ENCODE data around the gene SAPCD1.

The SAPCD1 gene

DNA sequence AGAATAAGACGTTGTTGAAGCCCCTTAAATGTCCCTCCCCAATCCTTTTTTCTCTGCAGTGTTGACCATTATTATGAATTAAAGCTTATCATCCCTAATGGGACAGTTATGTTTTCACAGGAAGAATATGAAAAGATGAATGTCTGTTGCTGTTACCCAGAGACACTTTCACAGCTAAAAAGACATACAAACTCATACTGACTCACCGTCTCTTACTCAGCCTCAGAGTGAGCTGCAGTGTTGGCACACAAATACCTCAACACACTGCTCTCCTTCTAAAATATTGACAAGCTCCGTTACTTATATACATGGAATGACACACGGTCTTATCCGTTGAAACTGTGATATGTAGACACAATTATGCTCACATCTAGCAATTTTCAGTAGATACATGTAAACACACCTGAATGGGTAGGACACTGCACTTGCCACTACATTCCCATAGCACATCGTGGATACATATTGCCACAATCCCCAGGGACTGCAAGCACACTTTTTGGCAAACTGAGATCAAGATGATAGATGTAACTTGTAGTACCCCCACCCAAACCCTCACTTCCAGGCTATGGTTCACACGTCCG, 9.6 kb upstream of the SAPCD1 start:
- DNase-seq, result no peak

DNA sequence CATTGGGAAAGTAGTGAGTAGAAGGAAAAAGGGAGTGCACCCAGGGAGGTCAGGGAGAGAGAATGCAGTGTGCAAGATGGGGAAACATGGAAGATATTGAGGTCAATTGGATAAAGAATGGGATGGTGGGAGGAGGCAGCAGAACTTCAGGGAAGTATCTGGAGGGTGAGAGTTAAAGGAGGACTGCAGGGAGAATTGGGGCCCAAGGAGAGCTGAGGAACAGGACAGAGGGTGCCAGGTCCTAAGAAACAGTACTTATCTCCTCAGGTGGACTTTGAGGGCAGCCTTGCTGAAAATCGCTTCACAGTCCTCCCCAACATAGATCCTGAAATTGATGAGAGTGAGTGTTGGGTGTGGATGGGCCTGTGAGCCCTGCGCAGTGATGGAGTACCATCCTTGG, 4.2 kb upstream of the SAPCD1 start:
- DNase-seq, result no peak

DNA sequence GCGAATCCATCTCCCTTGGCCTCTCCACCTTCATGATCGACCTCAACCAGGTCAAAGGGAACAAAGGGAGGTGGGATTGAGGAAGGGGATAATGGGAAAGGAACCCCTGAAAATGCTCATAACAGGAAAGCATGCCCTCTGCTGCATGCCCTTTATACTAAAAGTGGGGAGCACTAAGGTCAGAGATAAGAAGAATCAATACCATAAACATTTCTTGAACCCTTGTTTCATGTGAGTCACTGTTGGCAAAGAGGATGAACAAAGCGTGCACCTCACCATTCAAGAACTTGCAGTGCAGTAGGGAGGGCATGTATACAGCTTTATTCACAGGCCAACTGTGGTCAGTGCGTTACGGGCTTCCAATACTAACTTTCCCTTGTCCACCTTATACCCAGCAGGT, 1.7 kb upstream of the SAPCD1 start:
- DNase-seq, result no peak

DNA sequence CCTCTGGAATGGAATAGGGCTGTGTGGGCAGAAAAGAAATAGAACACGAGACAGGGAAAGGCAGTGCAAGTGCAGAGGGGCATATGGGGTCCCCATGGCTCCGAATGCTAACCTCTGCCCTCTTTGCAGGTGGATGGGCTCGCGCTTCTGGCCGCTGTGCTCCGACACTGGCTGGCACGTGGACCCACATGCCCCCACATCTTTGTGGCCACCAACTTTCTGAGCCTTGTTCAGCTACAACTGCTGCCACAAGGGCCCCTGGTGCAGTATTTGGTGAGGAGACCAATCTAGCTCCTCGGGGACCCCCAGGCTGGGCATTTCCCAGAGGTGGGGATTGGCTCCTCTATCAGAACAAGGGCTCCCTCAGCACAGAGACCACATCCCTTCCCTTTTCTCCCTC, 1.1 kb upstream of the SAPCD1 start:
- DNase-seq, result no peak

DNA sequence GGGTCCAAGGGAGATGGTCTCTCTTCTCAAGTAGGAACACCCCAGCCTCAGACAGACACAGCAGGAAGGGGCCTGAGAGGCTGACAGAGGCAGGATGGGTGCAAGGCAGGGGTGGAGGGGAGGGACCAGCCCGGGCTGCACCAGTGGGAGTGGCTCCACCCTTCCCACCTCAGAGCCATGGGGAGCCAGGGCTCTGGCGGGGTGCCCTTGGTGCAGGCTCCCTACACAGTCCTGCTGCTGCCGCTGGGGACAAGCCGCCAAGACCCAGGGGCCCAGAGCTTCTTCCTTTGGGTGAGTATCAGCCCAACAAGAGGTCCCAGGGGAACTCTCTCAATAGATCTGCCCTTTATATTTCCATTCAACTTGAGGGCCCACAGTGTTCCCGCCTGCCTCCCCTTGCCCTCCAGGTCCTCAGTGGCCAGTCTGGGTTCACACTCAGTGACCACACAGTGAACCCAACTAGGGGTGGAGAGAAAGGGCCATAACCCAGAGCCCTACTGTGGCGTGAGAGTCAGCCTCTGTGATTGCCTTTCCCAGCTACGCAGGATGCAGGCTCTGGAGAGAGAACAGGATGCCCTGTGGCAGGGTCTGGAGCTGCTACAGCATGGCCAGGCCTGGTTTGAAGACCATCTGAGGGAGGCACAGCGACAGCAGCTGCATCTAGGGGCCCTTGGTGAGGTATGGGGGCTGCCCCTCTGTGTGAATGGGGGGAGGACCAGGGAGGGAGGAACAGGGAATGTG, 592 bp downstream of the SAPCD1 start:
- no peak for DNase-seq

DNA sequence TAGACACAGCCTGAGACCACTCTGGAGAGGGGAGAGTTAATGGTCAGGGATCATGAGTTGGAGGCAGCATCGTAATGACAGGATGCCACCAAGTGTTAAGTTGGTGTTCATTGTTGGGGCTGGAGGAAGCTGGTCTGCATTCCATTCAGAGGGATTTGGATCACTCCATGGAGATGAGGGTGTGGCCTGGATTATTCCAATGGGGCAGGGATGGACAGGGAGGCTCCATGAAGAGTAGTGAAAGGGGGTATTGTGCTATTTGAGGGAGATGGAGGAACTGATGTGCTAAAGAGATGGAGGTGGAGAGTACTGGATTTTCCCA, 1.1 kb downstream of the SAPCD1 start:
- no peak for DNase-seq

DNA sequence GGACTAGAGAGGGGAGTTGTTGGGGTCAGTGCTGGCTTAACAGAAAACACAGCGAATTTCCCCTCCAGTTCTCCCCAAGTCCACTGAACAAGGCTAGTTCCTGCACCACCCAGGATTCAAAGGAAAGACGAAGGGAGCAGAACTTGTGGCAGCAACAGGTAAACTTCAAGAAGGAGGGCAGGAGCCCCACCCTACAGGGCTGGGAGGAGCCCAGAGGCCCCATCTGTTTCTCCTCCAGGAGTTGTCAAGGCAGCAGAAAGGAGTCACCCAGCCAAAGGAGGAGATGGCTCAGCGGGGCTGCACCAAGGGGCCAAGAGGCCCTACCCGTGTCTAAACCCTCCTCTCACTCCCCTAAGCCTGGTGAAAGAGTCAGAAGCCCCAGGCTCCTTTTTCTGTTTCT, 1.7 kb downstream of the SAPCD1 start:
- no peak for DNase-seq

DNA sequence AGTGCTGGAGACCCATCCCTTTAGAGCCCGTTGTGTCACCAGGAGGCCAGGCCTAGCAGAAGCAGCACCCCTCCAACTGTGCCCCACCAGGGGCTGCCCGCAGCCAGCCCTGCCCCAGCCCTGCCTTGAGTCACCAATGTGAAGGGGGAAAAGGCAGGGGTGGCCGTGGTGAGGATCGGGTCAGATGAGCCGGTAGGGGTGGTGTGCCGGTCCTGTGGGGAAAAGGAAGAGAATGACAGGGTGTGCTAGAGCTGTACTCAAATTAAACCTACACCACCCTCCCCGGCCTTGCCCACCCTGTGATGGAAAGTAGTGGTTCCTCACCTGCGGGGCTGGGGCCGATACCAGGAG, 3.1 kb downstream of the SAPCD1 start:
- DNase-seq, result no peak

DNA sequence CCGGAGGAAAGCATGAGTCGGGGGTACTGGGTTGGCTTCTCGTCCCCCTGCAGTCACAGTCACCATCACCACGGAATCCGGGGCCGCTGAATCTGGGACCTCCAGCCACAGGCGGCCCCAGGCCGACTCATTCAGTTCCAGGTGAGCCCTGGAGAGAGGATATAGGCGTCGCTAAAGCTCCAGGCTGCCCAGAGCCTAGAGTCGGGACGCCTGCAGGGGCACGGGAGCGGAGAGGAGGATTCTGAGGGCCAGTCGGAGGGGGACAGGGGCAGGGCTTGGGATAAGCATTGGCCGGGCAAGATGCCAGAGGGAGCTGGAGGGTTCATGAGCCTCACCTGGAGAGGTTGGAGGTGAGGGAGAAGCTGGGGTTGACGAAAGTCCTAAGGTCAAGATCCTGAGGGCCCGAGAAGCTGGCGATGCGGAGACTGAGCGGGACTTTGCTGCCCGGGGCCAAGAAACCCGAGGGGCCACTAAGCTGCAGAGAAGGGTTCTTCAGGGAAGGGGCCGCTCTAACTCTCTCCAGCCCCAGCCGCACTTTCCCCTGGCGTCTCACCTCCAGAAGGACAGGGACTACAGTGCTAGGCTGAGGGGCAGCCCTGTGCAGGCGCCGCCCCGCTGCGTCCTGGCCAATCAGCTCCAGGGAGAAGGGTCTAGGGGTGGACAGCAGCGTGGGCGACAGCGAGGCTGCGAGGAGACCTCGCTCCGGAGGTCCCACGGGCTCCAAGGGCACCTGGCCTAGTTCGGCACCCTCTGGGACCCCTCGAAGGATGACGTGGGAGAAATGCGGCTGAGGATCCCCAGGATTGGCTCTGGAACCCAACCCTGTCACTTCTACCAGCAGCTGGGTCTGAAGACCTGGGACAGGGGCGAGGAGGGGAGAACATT, 3.7 kb downstream of the SAPCD1 start:
- DNase-seq, result no peak

DNA sequence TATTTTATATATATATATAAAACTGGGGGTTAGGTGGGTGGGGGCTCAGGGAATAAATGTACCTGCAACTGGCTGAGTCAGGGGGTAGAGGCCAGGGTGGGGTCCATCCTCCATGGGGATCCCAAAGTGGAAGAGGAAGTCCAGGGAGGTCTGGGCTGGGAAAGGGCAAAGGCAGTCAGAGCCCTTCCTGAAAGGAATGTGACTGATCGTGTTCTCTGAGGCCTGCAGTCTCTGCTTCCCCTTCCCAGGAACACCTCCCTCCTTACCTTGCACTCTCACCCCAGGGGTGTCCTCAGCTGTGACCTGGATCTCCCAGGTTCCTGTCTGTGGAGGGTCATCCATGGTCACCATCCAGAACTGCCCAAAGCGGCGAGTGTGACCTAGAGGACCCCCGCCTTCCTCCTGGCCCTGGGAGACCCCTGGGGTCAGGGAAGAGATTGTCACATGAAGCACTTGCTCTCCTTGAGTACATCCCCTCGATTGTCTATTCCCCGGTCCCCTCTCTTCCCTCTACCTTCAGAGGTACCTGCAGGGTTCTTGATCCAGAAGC, 4.7 kb downstream of the SAPCD1 start:
- no peak for DNase-seq

DNA sequence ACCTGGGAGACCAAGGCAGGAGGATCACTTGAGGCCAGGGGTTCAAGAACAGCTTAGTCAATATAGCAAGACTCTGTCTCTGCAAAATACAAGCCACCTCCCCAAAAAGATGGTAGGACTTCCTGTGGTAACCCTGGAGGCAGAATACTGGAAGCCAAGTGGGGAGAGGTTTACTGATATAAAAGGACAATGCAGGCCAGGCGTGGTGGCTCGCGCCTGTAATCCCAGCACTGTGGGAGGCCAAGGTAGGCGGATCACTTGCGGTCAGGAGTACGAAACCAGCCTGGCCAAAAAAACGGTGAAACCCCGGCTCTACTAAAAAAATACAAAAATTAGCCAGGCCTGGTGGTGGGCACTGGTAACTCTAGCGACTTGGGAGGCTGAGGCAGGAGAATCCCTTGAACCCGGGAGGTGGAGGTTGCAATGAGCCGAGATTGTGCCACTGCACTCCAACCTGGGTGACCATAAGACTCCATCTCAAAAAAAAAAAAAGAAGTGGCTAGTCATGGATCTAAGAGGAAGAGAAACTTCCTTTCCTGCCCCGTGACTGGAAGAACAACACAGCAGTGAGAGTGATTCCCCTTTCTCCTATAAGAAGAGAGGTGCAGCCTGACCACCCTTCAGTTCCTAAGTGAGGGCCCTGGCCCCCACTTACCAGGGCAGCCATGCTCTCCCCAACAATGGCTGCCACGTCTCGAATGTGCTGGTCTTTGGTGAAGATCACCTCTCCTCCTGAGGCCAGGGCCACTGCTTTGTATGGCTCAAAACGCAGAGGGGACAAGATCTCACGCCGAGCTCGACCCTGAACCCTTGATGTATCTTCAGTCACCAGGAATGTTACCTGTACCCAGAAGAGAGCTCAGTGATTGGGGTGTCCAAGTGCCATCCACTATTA, 6.2 kb downstream of the SAPCD1 start:
- DNase-seq, result no peak

DNA sequence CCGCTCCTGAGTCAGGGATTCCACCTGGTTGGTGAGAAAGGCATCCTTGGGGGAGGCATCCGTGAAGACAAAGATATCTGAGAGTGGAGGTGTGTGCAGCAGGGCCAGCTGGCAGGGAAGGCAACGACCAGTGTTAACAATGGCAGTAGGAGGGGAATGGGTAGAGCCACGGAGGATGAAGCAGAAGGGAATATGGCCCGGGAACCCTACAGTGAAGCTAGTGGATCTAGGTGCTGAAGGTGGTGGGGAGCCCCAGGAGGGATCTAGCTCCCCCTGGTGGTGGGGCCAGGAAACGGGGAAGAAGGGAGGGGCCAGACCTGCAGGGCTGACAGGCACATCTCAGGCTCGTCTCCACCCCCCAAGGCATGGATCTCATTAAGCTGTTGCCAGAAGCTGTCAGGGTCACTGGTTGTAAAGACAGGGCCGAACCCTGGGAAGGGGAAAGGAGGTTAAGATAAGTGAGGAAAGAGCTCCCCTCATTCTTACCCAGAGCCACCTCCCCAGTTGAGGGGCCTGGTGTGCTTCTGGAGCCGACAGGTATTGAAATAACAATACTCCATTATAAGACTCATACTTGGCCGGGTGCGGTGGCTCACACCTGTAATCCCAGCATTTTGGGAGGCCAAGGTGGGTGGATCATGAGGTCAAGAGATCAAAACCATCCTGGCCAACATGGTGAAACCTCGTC, 7.4 kb downstream of the SAPCD1 start:
- DNase-seq, result peak; percentile 74

DNA sequence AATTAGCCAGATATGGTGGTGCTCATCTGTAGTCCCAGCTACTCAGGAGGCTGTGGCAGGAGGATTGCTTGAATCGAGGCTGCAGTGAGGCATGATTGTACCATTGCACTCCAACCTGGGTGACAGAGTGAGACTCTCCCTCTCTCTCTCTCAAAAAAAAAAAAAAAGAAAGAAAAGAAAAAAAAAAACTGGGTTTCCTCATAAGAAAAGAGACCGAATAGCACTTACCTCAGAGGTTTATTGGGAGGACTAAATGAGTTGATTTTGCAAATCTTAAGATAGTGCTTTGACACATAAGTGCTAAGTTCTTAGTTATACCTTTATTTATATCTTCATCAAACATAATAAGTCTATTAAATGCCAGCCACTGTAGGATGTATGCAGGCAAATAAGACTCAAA, 8.4 kb downstream of the SAPCD1 start:
- no peak for DNase-seq

DNA sequence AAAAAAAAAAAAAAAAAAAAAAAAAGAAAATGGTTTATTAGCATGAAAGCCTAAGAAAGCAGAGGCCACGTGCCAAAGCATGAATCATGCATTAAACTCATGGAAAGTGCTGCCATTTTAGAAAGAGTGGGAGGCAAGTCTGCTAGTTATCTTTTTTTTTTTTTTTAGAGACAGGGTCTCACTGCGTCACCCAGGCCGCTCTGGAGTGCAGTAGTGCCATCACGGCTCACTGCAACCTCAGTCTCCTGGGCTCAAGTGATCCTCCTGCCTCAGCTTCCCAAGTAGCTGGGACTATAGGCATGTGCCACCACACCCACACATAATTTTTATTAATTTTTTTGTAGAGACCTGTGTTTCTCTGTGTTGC, 9.5 kb downstream of the SAPCD1 start:
- DNase-seq, result no peak

DNA sequence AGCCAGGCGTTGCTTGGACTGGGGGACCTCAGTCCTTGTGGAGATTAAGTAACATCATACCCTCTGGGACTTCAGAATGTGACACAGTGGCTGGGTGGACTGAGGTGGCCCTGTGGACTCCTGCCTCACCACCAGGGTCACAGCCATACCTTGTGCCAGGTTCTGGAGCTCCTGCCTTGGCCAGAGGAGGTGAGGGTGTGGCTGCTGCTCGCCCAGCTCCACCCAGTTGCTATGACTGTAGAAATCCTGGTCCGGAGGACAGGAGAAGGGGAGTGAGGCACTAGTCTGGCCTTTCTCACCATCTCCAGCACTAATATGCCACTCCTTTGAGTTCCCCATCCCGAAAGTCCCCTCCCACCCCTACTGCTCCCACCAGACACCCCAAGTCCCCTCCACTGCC, 12.7 kb downstream of the SAPCD1 start:
- DNase-seq, result no peak

DNA sequence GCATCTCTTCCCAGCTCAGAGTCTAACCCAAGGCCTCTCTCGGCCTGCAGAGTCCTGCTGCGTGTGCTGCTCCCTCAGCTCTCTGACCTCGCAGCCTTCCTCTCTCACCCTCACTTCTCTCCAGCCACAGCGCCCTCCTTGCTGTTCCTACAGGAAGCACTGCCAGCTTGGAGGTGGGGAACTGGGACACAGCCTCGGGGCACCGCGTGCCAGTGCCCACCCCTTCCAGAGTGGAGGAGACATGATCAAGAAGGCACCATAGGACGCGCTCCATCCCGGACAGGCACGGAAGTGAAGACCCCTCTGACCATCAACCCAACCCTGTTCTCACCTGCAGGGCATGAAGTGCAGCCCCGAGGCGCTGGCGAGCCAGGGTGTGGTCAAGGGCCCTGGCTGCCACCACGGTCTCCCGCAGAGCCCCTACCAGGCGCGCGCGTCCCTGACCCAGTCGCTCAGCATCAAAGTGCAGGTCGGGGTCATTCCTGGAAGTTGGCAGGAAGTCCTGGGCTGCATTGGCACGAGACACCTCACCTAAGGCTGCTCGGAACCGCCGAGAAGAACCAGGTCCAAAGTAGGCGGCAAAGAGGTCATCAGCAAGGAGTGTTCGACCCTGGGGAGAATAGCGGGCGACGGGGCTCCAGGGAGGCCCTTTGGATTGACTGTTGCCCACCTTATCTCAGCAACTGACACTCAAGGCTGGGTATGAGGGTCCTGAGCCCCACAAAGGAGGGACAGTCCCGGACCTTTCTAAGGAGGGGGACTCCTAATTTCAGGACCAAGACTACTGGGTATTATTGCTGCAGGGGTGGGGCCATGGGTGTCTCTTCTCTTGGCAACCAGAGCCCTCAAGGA, 13.4 kb downstream of the SAPCD1 start:
- DNase-seq, result no peak

DNA sequence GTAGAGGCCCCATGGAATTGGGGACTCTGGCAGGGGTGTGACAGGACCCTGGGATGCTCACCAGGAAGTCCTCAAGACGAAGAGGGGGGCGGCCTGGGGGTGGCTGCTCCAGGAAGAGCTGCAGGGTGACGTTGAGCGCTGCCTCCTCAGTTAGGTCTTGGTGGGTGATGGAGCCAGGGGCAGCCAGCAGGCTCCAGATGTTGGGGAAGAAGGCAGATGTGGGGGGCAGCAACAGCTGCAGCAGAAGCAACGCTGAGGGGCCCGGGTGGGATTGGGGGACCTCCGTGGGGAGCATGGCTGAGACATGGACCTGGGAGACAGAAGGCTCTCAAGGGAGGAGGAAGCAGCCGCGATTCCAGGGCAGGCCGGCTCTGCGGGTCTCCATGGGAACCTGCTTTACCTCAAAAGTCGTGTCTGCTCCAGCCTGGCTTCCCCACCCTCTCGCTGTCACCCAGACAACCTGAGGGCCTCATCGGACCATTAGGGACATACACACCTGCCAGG, 14.1 kb downstream of the SAPCD1 start:
- DNase-seq, result no peak

DNA sequence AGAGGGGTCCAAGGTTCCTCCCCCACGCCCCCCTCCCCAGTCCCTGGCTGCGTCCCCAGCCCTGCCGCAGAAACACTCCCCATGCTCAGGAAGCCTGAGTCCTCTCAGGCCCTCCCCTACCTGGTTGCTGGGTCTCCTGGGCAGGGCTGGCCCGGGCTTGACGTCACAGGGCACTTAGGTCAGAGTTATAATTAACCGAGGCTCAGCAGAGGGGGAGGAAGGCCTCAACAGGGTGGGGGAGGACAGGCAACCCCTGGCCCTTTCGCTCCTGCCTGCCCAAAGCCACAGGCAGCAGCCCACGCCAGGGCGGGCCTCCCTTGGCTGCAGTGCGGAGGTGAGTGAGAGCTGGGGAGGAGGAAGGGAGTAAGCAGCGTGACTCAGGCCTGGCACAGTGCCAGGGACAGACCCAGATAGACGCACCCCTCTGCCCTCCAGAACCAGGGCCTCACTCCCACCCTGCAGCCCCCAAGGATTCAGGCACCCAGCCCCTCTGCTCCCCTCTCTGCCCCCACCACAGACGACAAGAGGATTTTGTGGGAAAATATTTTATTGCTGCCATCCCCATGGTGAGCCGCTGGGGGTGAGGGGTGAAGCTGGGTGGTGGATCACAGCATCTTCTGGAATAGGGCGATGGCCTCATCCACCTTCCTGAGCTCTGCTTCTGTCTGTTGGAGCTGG, 14.7 kb downstream of the SAPCD1 start, which contains the start of gene VWA7:
Gene VWA7 (minus strand): TSS at position 340 of the 678 bp plus-strand sequence. CDS start 549 bp downstream, outside the sequence.
- peak; percentile 54 for DNase-seq

DNA sequence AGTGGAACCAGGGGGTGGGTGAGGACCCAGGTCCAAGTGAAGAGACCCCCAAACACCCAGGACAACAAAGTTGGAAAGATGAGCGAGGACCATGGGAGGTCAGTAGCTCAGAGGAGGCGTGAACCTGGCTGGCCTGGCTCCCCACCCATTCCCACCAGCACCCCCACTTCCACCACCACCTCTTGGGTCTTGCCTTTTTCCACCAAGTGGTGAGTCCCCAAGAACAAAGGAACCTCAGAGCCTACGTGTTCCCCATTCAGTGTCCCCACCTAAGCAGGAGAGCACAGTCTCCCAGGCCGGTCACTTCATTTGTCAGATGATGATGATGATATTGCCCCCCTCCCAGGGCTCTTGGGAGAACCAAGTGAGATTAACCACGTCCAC, 15.2 kb downstream of the SAPCD1 start:
- no peak for DNase-seq

DNA sequence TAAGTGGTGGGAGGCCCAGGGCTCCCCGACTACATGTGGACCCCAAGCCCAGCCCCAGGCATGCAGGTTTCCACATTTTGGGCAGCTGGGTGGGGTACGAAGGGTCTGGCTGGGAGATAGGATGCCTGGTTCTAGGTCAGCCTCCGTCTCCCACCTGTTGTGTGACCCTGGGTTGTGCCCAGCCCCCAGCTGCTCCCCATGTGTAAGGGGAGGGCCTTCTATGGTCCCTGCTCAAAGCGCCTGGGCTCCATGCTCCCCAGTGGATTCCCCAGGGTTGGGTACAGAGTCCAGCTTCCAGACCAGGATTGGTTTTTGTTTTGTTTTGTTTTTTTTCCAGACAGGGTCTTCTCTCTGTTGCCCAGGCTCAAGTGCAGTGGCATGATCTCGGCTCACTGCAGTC, 15.7 kb downstream of the SAPCD1 start:
- no peak for DNase-seq
